GM21515 (cell line): Measurements from ENCODE around the gene HSPH1.

Source experiments
- ATAC-seq: cut with Tn5 transposase; IDR thresholded peaks from one replicate; pipeline ENCODE4 v1.9.1; 2021; ENCODE audit not compliant: unreplicated experiment

The HSPH1 gene

DNA sequence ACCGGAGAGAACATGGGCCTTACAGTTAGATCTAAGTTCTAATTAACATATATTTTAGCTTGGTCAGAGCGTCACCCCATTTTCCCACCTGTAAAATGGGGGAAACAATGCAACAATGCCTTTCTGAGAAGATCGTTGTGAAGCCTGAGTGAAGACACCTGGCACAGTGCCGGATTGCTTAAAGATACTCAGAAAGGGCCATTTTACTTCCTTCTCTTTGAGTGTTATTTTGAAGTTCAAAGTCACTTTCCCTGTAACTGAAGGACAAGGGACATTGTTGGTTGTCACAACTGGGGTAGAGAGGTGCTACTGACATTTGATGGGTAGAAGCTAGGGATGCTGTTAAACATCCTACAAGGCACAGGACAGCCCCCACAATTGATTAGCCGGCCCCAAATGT, 28.1 kb downstream of the HSPH1 start:
- ATAC-seq, result no peak

DNA sequence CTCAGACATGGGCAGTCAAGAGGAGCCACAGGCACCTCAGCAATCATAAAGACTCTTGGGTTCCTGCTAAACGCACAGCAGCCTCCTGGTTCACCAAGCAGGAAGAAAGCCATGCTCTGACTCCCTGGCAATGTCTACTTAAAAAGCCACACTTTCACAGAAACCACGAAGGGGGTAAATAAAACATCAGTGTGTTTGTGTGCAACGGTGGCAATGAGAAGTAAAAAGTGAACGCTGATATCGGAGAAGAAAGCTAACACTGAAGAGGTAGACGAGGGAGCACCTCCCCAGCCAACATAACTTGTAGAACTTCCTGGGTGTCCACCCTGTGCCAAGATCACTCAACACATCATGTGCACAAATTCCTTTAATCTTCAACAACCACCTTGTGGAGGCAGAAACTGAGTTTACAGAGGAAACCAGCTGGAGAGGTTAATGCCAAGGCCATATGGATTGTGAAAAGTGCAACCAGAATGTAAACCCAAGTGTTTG, 30.2 kb downstream of the HSPH1 start:
- no peak for ATAC-seq

DNA sequence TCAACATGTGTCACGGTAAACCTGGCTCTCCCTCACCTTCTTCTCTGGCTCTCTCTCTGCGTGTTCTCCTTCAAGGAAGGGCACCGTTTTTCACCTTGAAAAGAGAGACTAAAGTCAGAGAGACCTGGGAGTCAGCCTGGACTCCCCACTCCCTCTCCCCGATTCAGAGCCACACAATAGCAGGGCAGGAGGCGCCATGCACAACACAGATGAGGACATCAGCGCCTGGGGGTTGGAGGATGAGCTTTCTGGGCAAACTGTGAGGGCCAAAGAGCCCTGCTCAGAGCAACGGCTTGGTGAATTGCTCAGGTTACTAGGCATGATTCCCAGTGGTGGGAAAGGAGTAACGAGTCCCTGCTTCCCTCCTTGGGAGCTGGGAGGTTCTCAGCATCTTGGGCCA, 32.3 kb downstream of the HSPH1 start:
- no peak for ATAC-seq

DNA sequence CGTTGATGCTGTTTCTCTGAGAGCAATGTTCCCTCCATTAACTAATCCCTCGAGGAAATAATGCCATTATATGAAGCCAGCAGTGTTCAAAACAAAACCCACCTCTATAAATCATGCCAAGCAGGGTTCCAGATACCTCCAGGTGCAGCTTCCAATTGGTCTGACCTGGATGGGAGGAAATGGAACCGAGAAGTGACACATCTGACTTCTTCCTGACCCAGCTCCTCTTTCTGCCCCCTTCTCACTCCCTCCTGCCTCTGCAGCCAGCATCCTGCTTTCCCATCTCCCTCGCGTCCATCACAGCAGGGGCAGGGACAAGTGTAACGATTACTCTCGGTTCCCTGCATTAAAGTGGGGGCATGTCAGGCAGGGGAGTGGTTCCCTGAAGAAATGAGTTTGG, 37.5 kb downstream of the HSPH1 start:
- no peak for ATAC-seq

DNA sequence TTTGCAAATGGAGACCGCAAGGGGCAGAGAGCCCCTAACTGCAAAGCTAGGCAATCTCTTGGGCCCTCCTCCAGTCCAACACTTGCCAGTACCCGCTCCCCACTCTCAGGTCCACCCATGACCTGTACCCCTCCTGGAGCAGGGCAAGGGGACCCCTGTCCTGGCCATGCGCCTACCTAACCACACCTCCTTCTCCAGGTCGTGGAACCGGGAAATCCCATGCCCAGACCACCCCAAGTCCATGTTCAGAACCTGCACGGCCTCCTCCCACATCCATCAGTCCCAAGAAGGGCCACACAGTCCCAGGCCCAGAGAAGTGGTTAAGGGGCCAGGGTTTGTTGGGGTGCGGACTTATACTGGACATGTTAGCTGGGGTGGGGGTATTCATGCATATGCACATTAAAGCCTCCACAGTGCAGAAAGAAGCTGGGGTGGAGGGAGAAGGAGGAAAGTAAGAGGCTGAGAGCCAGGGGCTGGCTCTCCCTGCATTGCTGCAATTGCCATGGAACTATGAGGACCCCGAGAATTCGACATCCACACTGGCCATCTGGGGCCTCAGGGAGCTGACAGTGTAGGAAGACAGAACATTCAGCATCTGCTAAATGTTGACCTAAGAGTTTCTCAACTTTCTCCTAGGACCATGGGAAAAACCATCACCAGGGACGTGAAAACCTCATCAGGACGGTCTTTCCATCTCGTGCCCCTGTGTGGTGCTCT, 39.0 kb downstream of the HSPH1 start:
- ATAC-seq, result no peak

DNA sequence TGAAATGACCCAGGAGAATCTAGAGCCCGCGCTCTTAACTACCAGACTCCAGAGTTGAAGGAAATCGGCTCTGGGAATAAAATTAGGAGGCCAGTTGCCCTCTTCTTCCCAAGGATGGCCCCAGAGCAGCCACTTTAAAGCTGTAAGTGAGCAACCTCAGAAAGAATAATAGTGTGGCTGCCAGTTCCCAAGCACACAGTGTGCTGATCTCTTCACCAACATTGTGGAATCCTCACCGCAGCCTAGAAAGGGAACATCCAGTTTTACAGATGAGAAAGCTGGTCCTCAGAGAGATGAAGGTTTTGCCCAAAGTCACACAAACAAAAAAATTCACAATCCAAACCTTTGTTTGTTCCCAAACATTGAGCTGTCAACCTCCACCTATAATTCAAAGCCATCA, 39.6 kb downstream of the HSPH1 start:
- no peak for ATAC-seq

DNA sequence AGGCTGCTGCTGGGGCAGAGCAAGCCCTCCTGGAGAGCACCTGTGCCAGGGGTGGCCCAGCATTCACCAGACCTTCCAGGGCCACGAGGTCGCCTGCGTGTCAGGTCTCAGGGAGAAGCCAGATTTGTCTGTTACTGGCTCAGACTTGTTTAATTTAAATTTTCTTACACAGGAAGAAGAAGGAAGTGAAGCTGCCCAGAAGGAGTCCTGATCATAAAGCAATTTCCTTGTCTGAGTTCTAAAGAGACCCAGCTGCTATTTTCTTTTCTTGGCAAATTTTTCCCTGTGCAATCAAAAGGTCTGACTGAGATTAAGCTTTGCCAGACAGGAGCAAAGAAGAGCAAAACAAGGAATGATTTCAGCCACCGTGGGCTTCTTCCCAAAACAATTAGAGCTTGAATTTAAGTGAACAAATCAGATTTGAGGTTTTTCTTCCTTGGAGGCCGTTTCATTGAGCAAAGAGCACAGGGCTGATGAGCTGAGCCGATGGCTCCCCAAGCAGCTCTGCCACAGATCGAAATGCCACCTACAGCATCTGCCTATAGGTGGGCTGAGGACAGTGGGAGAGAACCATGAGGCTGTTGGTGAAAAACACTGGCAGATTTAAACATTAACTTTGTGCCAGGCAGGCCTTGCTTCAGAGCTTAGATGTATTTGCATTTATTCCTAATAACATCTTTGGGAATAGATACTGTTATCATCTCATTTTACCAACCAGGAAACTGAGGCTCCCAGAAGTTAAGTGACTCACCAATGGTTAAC, 40.1 kb downstream of the HSPH1 start:
- ATAC-seq, result no peak

DNA sequence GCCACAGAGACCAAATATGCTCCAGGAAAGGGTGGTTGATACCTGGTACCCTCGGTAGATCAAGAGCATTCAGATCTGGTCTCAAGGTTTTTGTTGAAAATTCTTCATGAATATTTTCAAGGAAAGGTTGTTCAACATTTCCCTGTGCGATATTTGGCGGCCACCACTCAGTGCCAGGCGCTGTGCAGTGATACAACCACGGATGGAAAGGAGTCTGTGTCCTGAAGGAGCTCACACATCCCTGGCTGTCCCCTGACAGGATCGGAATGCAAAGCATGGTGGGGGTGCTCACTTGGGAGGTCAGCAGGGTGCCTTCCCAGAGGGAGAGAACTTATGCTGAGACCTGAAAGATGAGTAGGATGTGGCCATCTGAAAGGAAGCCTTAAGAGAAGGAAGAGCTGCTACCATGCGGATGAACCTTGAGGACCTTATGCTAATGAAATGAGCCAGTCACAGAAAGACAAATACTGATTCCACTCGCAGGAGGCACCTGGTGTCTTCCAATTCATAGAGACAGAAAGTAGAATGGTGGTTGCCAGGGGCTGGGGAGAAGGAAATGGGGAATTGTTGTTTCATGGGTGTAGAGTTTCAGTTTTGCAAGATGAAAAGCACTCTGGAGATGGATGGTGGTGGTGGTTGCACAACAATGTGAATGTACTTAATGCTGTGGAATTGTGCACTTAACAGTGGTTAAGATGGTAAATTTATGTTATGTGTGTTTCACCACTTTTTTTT, 41.6 kb downstream of the HSPH1 start:
- ATAC-seq, result no peak

DNA sequence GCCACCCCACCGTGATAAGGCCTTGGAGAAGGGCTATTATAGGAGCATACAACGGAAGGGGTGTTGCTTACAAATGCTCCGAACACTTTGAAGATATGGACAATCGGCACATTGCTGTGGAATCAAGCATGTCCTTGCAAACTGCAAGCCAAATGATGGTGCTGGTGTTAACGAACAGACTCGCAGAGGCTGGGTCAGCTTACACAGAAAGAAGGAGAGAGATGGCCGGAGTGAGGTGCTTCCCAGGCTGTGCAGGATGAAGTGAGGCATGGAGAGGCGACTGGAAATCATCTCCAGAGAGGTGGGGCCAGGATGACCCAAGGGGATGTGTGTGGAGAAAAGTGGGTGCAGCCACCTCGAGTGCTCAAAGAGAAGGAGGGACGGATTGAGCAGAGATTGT, 42.2 kb downstream of the HSPH1 start:
- no peak for ATAC-seq

DNA sequence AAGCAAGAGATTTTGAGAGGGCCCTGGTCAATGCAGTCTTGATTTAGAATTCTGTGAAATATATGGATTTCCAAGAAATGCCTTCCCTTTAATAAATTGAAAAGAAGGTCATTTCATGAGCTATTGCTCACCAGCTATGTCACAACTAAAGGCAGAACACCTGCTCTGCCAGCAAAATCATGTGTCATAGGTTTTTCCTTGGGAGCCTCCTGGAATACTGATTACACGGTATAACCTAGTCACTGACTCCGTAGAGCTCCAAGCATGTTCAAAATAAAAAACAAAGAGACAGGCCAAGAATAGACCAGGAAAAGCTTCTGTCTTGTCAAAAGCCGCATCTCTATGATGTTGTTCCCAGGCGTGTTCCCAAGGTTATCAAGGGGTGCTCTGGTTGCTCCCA, 45.5 kb downstream of the HSPH1 start:
- no peak for ATAC-seq

DNA sequence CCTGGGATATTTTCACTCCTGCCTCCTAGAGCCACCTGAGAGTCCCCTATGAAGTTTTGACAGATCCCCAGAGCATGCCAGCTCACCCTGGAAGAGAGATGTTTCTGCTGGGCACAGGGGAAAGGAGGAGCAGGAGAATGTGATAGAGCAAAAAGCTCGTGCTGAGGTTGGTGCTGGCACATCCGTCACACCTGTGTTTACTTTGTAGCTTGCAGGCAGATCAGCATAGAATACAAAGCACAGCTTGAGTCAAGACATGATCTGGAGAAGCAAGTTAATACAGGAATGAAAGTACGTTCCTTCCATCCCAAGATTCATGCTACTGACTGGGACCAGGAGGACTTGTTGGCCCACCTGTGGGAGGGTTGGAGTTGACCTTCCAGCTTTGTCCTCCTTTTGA, 46.1 kb downstream of the HSPH1 start:
- ATAC-seq, result no peak

DNA sequence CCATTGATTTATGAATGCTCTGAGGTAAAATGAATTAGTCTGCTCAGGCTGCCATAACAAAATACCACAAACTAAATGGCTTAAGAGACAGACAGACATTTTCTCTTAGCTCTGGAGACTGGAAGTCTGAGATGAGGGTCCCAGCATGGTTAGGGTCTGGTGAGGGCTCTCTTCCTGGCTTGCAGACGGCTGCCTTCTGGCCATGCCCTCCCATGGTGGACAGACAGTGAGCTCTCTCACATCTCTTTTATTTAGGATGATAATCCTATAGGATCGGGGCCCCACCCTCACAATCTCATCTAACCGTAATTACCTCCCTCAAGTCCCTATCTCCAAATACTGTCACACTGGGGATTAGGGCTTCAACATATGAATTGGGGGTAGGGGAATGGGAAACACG, 47.1 kb downstream of the HSPH1 start:
- no peak for ATAC-seq

DNA sequence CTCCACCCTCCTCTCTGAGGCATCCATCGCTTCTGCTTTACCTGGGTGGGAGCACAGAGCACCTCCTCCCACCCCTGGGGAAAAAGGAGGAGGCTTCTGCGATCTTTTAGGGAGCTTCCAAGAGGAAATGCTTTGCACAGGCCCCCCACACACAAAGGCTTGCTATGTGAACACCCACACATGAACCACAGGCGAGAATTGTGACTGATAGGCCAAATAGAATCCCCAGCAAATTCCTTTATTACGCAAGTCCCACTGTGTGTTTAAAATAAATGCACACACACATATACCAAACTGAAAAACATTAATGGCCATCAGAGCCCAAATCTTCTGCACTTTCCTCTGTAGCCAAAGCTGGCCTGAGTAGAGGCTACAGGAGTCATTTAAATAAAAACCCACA, 50.6 kb downstream of the HSPH1 start:
- ATAC-seq, result no peak

DNA sequence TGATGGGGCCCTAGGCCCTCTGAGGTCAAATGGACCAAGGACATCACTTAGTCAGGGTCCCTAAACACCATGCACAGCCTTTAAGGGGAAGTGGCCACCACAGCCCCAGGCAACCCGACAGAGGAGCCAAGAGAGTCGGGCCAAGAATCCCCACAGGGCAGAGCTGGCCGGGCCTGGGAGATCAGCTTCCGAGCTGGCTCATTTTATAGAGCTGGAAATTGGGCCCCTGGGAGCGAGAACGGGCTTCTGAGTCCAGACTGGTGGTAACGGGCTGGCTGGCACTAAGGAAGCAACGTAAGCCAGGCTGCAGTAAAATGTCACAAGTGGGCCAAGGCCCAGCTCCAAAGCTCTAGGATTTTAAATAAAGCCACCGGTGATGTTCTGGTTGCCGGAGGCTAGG, 51.1 kb downstream of the HSPH1 start:
- ATAC-seq, result no peak

DNA sequence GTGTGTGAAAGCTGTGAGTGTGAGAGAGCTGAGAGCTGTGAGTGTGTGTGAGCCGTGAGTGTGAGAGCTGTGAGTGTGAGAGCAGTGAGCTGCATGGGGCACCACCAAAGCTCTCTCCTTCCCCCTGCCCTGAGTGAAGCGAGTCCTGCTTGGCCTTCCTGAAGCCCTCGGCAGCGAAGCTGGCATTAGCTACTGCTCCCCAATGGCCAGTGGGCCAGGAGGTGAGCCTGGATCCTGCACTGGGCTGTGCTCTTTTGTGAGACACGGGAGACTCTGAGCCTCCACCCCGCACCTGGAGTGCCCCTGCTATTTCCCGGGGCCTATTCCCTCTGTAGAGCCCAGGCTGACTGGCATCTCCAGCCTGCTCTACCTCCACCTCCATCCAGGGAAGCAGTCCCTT, 51.5 kb downstream of the HSPH1 start:
- ATAC-seq, result no peak

DNA sequence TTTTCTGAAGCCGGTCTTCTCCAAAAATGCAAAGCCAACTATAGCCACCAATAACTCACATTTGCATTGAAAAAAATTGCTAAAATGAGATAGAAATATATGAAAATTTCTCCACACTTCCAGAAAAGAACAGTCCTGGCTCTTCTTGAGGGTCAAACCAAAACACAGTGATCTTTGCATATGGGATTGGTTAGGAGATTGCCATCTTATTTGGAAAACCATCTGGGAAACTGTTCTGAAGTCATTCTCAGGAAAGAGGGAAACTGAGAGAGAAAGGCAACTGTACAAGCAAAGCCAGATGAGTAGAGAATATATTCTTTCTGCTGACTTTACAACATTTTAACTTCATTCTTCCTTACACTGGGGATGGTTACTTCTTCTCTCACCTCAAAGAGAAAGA, 54.6 kb downstream of the HSPH1 start:
- no peak for ATAC-seq

DNA sequence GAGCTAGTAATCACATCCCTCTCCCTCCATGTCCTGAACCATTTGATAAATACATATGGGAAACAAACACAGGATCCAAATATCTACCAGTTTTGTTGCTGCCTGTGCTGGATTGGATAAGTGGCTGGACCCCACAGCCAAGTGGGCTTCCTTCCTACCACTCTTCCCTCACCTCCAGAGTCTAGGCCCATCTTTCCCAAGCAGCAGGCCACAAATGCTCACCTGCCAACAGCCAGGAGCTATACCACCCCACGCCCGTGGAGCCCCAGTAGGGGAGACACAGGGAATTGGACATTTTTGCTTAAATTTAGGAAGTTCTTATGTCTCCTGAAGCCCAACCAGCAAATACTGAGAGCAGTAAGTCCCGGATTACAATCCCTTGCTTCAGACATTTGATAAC, 55.8 kb downstream of the HSPH1 start:
- ATAC-seq, result no peak

DNA sequence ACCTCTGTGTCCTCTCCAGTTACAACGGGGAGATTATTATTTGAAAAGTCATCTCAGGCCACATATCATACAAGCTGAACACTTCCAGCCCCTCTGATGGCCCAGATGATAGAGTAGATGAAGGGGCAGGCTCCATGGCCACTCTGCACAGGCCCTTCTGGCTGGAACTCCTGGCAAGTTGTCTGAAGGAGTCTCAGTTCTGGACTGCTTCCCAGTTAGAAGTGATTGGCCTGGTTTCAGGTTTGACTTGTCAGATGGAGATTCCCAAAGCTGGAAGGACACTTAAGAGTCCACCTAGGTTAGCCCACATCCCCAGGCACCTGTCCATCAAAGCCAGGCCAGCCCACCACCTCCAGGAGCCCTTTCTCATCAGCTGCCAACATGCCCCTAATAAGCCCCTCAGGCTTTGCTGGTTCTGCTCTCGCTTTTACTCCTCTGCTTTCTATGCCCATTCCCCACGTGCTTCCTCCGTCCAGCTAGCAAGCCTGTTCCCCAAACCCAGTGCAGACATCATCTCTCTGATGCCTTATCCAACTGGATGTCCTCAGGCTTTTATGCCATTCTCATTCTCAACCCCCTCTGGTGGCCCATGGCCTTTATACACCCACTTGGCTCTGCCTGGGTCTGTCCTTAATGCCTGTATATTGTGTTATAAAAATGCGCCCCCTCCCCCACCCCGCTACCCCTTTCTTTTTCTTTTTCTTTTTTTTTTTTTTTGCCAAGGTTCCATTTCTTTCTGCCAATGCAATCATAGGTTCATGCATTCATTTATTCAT, 56.5 kb downstream of the HSPH1 start:
- no peak for ATAC-seq

DNA sequence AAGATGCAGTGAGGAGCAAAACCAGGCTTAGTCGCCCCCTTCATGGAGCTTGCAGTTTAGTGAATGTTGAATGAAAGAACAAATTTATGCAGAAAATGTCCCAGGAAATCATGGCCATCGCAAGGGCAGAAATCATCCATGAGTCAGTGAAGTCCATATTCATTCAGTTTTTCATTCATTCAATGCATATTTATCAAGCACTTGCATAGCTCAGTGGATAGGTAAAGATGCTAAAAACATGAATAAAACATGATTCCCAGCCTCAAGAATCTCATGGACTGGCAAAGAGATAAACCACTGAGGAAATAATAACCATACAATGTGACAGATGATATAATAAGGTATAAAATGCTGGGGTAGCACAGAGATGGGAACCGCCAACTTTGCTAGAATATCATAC, 58.8 kb downstream of the HSPH1 start:
- no peak for ATAC-seq

DNA sequence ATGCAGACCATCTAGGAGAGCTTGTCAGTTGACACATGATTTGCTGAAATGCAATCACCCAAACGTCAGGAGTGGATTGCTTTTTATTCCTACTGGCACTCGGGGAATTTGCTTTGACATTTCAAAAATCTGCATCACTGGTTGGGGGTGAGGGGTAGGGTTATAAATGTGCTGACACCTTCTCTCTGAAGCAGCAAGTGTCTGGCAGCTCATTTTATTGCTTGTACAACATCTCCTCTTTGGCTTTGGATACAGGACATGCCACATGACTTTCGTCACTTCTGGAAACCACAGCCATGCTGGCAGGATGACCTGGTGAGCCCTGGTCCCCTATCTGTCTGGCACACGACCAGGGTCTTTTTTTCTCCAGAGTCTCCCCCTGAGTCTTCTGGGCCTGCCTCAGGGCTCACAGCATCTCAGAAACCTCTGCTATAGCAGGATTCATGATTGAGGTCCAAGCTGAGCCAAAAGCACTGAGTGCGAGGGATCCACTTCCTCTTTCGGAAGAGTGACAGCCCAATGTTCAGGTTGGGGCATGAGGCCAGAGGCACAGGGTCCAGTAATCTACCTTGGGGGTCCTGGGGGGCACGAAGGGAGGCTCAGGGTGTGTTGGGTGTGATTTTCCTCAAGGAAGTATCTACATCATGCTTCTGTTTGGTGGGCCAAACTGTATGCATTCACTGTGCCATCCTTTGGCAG, 60.1 kb downstream of the HSPH1 start:
- no peak for ATAC-seq

DNA sequence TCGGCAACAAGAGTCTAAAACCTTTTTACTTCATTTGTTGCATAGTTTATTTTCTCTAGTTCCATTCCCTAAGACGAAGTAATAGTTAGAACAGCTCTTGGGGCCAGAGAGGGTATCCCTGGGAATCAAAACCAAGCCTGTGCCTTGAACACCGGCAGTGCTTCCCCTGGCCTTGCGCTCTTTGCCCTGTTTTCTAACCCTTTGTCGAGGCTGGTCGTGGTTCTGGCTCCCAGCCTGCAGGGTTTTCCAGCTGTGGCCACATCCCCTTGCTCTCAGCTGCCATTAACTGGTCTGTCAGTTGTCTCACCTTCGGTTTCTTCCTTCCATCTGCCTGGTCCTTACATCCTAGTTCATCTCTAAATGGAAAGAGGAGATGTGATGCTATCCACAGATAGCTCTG, 61.0 kb downstream of the HSPH1 start:
- ATAC-seq, result no peak
